ENCODE results near the gene PLA2G7.
"Not testable (repeated sequence)": the region's sequence is repeated elsewhere in the genome, so short reads cannot be mapped to it uniquely, and the experiment has no call there.

PLA2G7 gene

DNA sequence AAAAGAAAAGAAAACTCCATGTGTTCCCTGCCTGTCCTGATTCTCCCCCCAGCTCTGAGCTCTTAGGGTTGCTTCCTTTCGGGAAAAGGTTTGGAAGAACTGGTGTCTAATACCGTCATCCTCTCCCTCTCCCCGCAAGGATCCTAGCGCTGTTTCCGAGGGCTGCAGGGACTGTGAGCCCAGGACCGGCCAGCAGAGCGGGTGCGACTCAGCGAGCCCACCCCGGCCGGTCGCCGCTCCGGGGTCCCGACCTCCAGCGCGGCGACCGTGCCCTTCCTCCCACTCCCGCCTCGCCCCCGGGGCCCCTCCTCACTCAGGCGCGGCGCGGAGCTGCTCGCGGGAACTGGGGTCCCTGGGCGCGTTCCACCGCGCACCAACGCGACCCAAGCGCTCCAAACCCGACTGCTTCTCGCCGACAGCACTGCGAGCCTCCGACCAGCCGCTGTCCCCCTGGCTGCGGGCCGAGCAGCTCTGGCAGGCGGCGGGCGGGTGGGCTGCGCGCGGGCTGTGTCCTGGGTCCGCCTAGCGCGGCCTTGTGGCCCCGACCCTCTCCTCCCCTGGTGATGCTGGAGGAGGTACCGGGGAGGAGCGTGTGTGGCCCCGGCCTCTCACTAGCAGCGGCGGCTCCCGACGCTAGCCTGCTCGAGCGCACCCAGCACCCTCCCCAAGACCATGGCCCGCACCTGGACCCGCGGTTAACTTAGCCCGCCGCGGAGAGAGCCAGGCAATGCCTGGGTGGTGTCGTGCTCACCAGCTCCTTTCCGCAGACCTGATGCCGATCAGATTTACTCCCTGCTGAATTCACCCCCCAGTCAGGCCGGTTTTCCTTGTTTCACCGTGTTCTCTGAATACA is at the start of gene PLA2G7:
PLA2G7 (minus strand) TSS at position 509 of the 853 bp plus-strand sequence. CDS start 12,484 bp downstream, outside the sequence.
- peak; percentile 76 for DNase-seq

DNA sequence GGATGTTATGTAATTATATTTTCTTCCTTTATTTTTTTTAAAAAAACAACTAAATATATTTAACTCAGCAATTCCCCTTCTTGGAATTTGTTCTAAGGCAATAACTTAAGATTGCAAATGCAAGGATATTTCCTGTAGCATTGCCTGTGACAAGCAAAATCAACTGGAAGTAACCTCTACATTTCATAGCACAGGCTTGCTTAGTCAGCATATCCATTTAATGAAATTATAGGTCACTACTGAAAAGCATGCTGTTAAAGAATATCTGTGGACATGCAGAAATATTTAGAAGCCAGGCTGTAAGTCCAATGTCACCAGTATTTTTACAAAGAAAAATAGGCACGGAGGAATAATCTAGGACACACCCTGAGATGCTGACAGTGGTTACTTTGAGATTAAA is 49.4 kb upstream of the PLA2G7 start:
- no peak for DNase-seq

- no peak for DNase-seq
Measured at GRCh38 chr6:46781478-46782378, 46.6 kb upstream of the PLA2G7 start.

DNA sequence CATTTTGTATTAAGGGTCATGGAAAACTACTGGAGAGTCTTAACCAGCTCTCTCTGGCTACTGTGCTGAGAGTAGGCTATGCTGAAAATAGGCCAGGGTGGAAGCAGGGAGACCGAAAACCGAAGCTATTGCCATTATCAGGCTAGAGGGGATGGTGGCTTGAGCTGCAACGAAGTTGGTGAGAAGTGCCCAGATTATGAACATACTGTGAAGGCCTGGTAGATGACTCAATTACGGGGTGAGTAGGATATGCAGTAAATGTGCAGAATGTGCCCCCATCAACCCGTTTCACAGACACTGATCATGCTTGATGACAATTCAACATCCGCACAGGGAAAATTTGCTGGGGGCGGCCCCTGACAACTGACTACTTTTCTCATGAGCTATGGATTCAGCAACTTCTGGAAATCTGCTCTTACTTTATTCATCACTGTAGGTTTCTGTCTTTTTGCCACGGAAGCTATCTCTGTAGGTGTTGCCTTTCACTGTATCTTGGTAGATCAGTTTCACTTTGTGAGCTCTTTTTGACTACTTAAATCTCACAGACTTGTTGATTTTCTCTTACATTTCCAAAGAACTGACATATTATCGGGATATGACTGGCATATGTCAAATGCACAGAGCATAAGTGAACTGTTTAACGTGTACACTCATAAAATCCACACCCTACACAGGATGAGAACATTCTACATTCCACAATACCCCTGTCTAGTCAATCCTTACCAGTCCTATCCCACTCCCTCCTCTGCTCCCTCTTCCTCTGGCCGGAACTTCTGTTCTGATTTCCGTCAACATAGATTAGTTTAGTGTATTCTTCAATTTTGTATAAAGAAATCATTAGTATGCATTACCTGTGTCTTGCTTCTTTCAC is 42.5 kb upstream of the PLA2G7 start:
- DNase-seq: no peak

DNA sequence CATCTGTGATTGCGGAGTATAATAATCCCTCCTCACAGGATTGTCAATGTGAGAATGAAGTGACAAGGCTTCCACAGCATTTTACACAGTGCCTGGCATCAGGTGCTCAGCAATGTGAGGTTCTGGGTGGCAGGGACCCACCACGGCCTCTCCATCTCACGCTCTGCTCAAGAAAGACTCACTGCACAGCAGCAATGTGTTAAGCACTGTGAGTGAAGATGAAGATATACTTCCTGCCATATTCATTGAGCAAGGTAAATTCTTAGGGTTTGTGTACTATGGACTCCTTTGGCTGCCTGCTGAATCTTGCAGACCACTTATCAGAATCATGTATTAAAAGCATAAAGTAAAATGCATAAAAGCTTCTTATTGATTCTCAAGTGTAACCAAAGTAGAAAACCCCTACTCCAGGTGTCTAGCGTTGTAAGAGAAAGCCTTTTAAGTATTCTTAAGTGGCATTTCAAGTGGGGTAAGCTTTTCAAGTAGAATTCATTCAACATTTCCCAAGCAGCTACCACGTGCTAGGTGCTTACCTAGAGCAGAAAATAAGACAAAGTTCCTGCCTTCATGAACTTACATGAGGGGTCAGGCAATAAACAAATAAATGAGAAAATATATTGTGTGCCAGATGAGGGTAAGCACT is 41.0 kb upstream of the PLA2G7 start:
- DNase-seq: no peak

DNA sequence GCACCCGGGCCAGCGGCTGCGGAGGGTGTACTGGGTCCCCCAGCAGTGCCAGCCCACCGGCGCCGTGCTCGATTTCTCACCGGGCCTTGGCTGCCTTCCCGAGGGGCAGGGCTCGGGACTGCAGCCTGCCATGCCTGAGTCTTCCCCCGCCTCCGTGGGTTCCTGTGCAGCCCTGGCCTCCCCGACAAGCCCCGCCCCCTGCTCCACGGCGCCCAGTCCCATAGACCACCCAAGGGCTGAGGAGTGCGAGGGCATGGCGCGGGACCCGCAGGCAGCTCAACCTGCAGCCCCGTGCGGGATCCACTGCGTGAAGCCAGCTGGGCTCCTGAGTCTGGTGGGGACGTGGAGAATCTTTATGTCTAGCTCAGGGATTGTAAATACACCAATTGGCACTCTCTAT is 39.6 kb upstream of the PLA2G7 start:
- DNase-seq: not testable (repeated sequence)

DNA sequence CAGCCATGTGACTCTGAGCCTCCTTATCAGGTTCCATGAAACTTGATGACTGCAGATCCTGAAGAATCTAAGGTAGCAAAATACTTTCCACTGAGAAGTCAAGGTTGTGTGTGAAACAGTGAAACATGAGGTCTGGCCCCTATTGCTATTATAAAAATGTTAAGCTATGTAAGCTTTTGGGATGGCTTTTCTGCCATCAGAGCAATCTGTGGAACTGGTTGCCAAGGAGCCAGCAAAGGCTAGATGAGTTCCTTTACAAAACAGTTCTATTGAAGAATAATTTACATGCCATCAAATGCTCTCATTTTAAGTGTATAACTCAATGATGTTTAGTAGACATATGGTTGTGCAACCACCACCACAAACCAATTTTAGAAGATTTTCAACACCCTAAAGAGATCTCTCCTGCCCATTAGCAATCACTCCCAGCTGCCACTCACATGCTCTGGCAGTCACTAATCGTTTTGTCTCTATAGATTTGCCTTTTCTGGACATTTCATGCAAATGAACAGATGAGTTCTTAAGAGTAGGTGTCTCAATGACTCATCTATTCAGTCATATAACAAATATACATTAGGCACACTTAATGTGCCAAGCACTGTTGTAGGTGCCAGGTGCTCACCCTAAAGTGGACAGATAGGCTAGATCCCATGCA is 38.2 kb upstream of the PLA2G7 start:
- DNase-seq: no peak

GRCh38 chr6:46772762-46773161 is 37.6 kb upstream of the PLA2G7 start:
- no peak for DNase-seq

GRCh38 chr6:46772016-46772415 is 36.8 kb upstream of the PLA2G7 start:
- DNase-seq: no peak

DNA sequence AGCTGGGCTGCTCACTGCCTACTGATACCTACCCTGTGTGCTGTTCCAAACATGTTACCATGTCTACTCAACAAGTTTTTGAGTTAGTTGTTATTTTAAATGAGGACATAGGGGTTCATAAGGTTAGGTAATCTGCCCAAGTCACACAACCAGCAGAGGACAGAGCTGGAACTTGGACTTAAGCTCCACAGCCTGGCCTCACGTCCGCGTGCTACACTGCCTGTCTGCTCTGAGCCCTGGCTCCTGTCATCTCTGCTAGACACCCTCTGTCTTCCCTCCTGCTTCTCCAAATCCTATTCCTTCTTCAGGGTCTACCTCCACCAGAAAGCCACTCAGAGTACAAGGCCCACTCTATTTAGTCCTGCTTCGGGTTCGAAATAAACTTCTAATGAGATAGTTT is 29.8 kb upstream of the PLA2G7 start:
- DNase-seq: no peak

DNA sequence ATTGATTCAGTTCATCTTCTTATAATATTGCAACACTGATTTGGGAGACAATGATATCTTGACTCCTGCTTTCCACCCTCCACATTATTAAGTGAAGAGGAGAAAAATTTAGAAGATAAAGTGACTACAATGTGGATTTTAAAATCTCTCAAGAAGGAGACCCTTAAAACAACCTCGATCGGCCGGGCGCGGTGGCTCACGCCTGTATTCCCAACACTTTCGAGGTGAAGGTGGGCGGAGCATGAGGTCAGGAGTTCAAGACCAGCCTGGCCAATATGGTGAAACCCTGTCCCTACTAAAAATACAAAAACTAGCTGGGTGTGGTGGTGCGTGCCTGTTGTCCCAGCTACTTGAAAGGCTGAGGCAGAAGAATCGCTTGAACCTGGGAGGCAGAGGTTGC is 29.1 kb upstream of the PLA2G7 start:
- DNase-seq: not testable (repeated sequence)

- no peak for DNase-seq
Measured at GRCh38 chr6:46763466-46763865, 28.3 kb upstream of the PLA2G7 start.

GRCh38 chr6:46760925-46761324 is 25.8 kb upstream of the PLA2G7 start:
- DNase-seq: no peak

- no peak for DNase-seq
Measured at GRCh38 chr6:46758960-46759753, 24.0 kb upstream of the PLA2G7 start.

DNA sequence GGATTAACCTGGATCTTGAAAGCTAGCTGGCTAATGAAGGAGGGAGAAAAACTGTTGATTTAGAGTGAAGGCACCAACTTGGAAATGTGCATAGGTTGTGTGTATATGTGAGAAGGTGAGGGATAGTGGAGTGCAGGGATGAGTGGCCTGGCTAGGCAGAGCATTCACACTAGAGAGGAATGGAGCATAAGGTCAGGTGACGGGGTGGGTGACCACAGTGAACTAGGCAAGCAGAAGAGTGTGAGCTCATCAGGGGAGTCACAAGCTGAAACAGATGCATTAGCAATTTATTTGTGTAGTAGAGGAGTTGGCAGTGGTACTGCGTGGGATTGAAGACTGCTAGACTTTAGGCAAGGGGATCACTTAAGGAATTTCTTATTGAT is 22.0 kb upstream of the PLA2G7 start:
- DNase-seq: peak; percentile 64

DNA sequence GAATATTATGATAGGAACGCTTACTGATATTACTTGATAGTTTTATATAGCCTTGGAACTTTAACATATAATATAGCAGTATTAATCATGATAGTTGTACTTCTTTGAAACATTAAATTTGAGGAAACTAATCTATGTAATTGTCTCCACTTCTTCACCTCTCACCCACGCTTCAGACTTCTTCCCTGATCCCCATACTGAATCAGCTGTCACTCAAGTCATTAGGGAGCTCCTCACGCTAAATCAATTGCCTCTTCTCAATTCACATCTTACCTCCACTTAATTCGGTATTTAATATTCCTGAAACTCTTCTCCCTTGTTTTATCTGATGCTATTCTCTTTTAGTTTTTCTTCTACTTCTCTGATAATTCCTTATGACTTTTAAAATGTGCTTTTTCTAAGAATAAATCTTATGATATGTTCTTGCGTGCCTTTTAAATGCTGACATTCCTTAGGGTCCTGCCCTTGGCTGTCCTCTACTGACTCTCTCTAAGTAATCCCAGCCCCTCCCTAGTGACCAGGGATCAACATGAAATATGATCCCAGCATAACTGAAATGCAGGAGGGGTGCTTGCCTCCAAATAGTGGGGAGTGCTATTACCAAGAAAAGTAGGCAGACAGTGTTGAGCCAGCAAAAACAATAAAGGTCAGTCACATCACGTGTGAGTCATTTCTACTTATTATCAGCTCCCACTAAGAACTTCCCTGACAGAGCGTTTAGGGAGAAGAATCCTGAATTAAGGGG is 21.5 kb upstream of the PLA2G7 start:
- no peak for DNase-seq

DNA sequence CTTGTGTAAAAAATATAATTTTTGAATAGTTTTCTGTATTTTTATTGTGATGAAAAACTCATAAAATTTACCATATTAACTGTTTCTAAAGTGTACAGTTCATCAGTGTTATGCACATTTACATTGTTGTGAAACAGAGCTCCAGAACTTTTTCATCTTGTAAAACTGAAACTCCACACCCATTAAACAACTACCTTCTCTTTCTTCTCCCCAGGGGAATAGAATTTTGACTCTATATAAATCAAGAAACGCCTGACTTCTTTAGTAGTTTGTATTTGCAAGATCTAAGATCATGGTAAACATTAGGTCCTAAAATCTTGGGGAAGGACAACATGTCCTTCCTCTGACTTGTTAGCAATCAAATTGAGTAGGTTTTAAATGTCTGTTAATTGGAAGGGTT is 20.7 kb upstream of the PLA2G7 start:
- no peak for DNase-seq

DNA sequence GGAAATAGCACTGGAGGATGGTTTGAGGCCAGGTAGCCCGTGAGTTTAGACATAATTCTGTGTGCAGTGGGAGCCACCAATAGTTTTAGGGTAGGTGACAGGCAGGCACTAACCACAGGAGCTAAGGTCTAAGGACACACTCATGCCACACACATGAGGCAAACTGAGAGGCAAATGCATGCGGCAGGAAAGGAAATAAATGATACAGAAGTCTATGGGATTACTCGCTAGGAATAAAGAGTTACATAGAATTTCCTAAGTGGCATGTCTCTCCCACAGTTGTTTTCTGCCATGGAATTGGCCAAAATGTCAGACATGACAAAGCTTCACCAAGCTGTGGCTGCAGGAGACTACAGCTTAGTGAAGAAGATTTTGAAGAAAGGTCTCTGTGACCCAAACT is 16.5 kb upstream of the PLA2G7 start:
- DNase-seq: no peak

- no peak for DNase-seq
Measured at GRCh38 chr6:46749731-46750130, 14.6 kb upstream of the PLA2G7 start.

DNA sequence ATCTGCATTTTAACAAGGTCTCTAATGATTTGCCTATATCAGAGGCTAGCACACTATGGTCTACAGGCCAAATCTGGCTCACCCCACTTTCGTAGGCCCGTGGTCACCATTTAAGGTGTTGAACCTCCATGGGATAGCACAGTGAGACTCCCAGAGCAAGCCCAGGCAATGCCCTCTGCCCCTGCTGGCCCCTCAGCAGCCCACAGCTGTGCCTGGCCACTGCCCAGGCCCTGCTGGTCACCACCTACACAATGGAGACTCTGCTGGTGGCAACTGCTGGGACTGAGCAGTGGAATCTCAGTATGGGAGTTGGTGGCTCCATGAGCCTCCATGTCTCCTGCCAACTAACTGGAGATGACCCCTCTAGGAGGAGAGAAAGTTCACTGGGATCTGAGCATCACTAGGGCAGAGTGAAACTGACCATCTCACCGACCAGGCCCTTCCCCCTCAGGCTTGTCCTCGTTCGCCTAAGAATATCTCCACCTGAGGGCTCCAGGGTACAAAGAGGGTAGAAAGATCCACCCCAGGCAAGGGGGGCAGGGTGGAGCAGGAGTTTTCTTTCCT is 13.8 kb upstream of the PLA2G7 start:
- DNase-seq: no peak

All from islet precursor cell (in vitro differentiated cells).